Neuronal stem cell (in vitro differentiated cells): Measurements from ENCODE around the gene PCDHGA12.
A peak's percentile ranks its signal among the peaks of the same experiment; 100 is the strongest.

ENCODE experiments used
- DNase-seq: peaks from one replicate; pipeline ENCODE4 v3.0.0-alpha.2; 2013; ENCODE audit warnings: low spot score
- H2AFZ ChIP-seq: one replicate; pipeline ENCODE4 v1.6.1; 2013; ENCODE audit warnings: mild to moderate bottlenecking, low read length, inconsistent platforms
- H2AK5ac ChIP-seq: 2 replicates; pipeline ENCODE4 v1.6.1; 2013; ENCODE audit warnings: low read depth, mild to moderate bottlenecking, inconsistent platforms, low read length, moderate library complexity, mixed read lengths
- H2BK120ac ChIP-seq: 2 replicates; pipeline ENCODE4 v1.6.1; 2013; ENCODE audit warnings: low read depth, mild to moderate bottlenecking, inconsistent platforms, low read length, moderate library complexity, mixed read lengths
- H2BK12ac ChIP-seq: one replicate; pipeline ENCODE4 v1.6.1; 2013; ENCODE audit warnings: low read length, inconsistent platforms
- H2BK15ac ChIP-seq: 2 replicates; pipeline ENCODE4 v1.6.1; 2013; ENCODE audit warnings: mild to moderate bottlenecking, low read length, inconsistent platforms, mixed read lengths
- H2BK5ac ChIP-seq: one replicate; pipeline ENCODE4 v1.6.1; 2013; ENCODE audit warnings: inconsistent platforms, mild to moderate bottlenecking, low read length, moderate library complexity
- H3K14ac ChIP-seq: one replicate; pipeline ENCODE4 v1.6.1; 2013; ENCODE audit warnings: low read length, inconsistent platforms
- H3K18ac ChIP-seq: 2 replicates; pipeline ENCODE4 v1.6.1; 2013; ENCODE audit warnings: low read length, inconsistent platforms
- H3K23ac ChIP-seq: 2 replicates; pipeline ENCODE4 v1.6.1; 2013; ENCODE audit warnings: low read depth, mild to moderate bottlenecking, mixed read lengths, low read length, inconsistent platforms; ENCODE audit not compliant: poor library complexity
- H3K27ac ChIP-seq: replicated peaks from 3 replicates; pipeline ENCODE4 v1.5.1; 2013; ENCODE audit warnings: low read length, inconsistent platforms
- H3K27me3 ChIP-seq, 3 experiments: 2 replicates each; pipeline ENCODE4 v1.6.1; 2013; ENCODE audit warnings: low read length in 3 of 3, mild to moderate bottlenecking in 2 of 3, inconsistent platforms in 1 of 3, low read depth in 1 of 3, mixed read lengths in 1 of 3, moderate library complexity in 1 of 3; ENCODE audit not compliant: control insufficient read depth in 3 of 3, insufficient read depth in 3 of 3
- H3K36me3 ChIP-seq, 2 donors: replicated peaks in 1 of 2; 2 replicates each; pipeline ENCODE4 v1.6.1; 2013; ENCODE audit warnings: low read length in 2 of 2; ENCODE audit not compliant: control insufficient read depth in 2 of 2, insufficient read depth in 2 of 2
- H3K4ac ChIP-seq: 2 replicates; pipeline ENCODE4 v1.6.1; 2013; ENCODE audit warnings: inconsistent platforms, mild to moderate bottlenecking, low read length, moderate library complexity
- H3K4me1 ChIP-seq, 2 donors: 1 replicate in 1 of 2; 2 replicates in 1 of 2; pipeline ENCODE4 v1.6.1; 2013; ENCODE audit warnings: low read length in 2 of 2, low read depth in 1 of 2; ENCODE audit not compliant: control insufficient read depth in 2 of 2, insufficient read depth in 1 of 2
- H3K4me2 ChIP-seq: one replicate; pipeline ENCODE4 v1.6.1; 2013; ENCODE audit warnings: mild to moderate bottlenecking, low read length, inconsistent platforms; ENCODE audit not compliant: insufficient read depth, poor library complexity, severe bottlenecking
- H3K4me3 ChIP-seq, 2 donors: 2 replicates each; pipeline ENCODE4 v1.5.1; 2013; ENCODE audit warnings: low read length in 2 of 2, mild to moderate bottlenecking in 2 of 2, inconsistent platforms in 1 of 2, moderate library complexity in 1 of 2
- H3K79me1 ChIP-seq: one replicate; pipeline ENCODE4 v1.6.1; 2013; ENCODE audit warnings: low read depth, mild to moderate bottlenecking, inconsistent platforms, low read length, moderate library complexity
- H3K9ac ChIP-seq: one replicate; pipeline ENCODE4 v1.6.1; 2013; ENCODE audit warnings: mild to moderate bottlenecking, low read depth, low read length, inconsistent platforms; ENCODE audit not compliant: poor library complexity
- H3K9me3 ChIP-seq, 2 donors: replicated peaks in 1 of 2; 2 replicates each; pipeline versions ENCODE3 to v1.6.1; 2013; ENCODE audit warnings: low read length in 2 of 2, mild to moderate bottlenecking in 2 of 2, inconsistent platforms in 1 of 2, low read depth in 1 of 2, mixed read lengths in 1 of 2, moderate library complexity in 1 of 2; ENCODE audit not compliant: control insufficient read depth in 2 of 2, insufficient read depth in 1 of 2
- H4K8ac ChIP-seq: one replicate; pipeline ENCODE4 v1.6.1; 2013; ENCODE audit warnings: low read depth, mild to moderate bottlenecking, inconsistent platforms, low read length, moderate library complexity
- H4K91ac ChIP-seq: one replicate; pipeline ENCODE4 v1.6.1; 2013; ENCODE audit warnings: low read length, low read depth, mild to moderate bottlenecking, inconsistent platforms; ENCODE audit not compliant: poor library complexity
- WGBS, 2 donors: extraction: QIAGEN DNeasy Blood & Tissue Kit; methylation state at CpG; one replicate each; pipeline ENCODE4 v1.1.7; 2013; ENCODE audit warnings: missing lambda C conversion rate in 2 of 2, mixed read lengths in 1 of 2; ENCODE audit not compliant: insufficient read length in 2 of 2, insufficient replicate concordance in 1 of 2; ENCODE audit errors: extremely low coverage in 2 of 2; 5-methylcytosine and 5-hydroxymethylcytosine counted together

The PCDHGA12 gene

DNA sequence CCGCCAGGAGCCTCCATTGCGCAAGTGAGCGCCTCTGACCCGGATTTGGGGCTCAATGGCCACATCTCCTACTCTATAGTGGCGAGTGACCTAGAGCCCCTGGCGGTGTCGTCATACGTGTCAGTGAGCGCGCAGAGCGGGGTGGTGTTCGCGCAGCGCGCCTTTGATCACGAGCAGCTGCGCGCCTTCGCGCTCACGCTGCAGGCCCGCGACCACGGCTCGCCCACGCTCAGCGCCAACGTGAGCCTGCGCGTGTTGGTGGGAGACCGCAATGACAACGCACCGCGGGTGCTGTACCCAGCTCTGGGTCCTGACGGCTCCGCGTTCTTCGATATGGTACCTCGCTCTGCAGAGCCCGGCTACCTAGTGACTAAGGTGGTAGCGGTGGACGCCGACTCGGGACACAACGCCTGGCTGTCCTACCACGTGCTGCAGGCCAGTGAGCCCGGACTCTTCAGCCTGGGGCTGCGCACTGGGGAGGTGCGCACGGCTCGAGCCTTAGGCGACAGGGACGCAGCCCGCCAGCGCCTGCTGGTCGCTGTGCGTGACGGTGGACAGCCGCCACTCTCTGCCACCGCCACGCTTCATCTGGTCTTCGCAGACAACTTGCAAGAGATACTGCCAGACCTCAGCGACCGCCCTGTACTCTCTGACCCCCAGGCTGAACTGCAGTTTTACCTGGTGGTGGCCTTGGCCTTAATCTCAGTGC lies 20.6 kb upstream of the PCDHGA12 start:
- no CpG with 5 or more reads among the region's 64 CpGs for WGBS, 2 donors
- H3K27ac ChIP-seq = no peak overlapping the region
- no peak overlapping the region for H3K18ac ChIP-seq
- H2BK12ac ChIP-seq = no peak overlapping the region
- H2AFZ ChIP-seq = no peak overlapping the region
- no peak overlapping the region for H4K8ac ChIP-seq
- no peak overlapping the region for H2BK120ac ChIP-seq
- H2BK15ac ChIP-seq = no peak overlapping the region
- no peak overlapping the region for H2BK5ac ChIP-seq
- H3K14ac ChIP-seq = no peak overlapping the region
- no peak overlapping the region for H2AK5ac ChIP-seq
- no peaks in the 10 kb centered on the region for H3K4me1 ChIP-seq
- no peak overlapping the region for H3K4me2 ChIP-seq
- peaks cover 17 to 35% of the 10 kb centered on the region in 2 donors for H3K36me3 ChIP-seq
- H4K91ac ChIP-seq = no peak overlapping the region
- H3K23ac ChIP-seq = no peak overlapping the region
- DNase-seq = no peak
- H3K4me3 ChIP-seq = no peak overlapping the region
- no peaks in the 10 kb centered on the region for H3K79me1 ChIP-seq
- peaks cover 51 to 93% of the 10 kb centered on the region in 2 donors for H3K9me3 ChIP-seq
- no peak overlapping the region for H3K4ac ChIP-seq
- H3K9ac ChIP-seq = no peak overlapping the region
- no peaks in the 10 kb centered on the region for H3K27me3 ChIP-seq

DNA sequence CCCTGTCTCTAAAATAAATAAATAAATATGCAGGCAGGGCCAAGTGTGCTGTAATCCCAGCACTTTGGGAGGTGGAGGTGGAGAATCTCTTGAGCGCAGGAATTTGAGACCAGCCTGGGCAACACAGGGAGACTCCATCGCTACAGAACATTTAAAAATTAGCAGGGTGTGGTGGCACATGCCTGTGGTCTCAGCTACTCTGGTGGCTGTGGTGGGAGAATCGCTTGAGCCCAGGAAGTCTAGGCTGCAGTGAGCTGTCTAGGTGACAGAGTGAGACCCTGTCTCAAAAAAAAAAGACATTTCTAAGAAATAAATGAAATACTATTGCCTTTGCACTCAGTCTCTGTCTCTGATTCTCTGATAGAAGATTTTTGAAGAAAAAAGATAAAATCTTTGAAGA lies 18.7 kb upstream of the PCDHGA12 start:
- Histone ChIP-seq H2BK12ac (no peak overlapping the region), H3K4me3 (no peak overlapping the region)

DNA sequence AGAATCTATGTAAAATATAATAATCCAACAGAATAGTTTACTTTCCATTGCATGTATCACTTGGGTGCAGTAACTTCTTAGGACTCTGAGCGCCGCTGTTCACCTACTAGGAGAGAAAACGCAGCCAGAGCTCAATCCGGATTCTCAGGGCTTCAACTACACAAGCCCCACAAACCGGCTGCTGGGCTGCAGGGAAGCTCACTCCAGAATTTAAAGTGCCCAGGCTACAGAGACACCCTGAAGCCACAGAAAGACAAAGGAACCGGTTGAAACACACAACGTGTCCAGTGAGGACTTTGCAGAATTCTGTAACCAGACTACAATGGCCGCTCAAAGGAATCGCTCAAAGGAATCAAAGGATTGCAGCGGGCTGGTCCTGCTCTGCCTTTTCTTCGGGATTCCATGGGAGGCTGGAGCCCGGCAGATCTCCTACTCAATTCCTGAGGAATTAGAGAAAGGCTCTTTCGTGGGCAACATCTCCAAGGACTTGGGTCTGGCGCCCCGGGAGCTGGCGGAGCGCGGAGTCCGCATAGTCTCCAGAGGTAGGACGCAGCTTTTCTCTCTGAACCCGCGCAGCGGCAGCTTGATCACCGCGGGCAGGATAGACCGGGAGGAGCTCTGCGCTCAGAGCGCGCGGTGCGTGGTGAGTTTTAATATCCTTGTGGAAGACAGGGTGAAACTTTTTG lies 17.3 kb upstream of the PCDHGA12 start, which contains the start of gene PCDHGA10:
Gene PCDHGA10, plus strand, starts transcription at position 134 of the 686 bp plus-strand sequence. Its CDS starts 189 bp downstream, at position 323.
- peaks cover 49 to 96% of the 10 kb centered on the region in 2 donors for H3K9me3 ChIP-seq
- H2AK5ac ChIP-seq = no peak within 1 kb of the TSS
- H3K4ac ChIP-seq = no peak within 1 kb of the TSS
- no peaks in the 10 kb centered on the region for H3K79me1 ChIP-seq
- H3K18ac ChIP-seq = no peak within 1 kb of the TSS
- peak; percentile 18 for DNase-seq
- H2BK120ac ChIP-seq = no peak within 1 kb of the TSS
- H3K27me3 ChIP-seq = no peaks in the 10 kb centered on the region
- no peak within 1 kb of the TSS for H3K27ac ChIP-seq
- H2BK5ac ChIP-seq = no peak within 1 kb of the TSS
- H2BK15ac ChIP-seq = no peak within 1 kb of the TSS
- no peak within 1 kb of the TSS for H2BK12ac ChIP-seq
- H3K4me3 ChIP-seq = peak within 1 kb of the TSS; percentile 49 to 70
- H3K4me2 ChIP-seq = no peak within 1 kb of the TSS
- WGBS, 2 donors = no CpG with 5 or more reads among the region's 31 CpGs
- no peak within 1 kb of the TSS for H3K23ac ChIP-seq
- H2AFZ ChIP-seq = peak within 1 kb of the TSS; percentile 75
- H3K4me1 ChIP-seq = no peaks in the 10 kb centered on the region
- no peak within 1 kb of the TSS for H4K91ac ChIP-seq
- no peak within 1 kb of the TSS for H3K14ac ChIP-seq
- H3K9ac ChIP-seq = no peak within 1 kb of the TSS
- no peak within 1 kb of the TSS for H4K8ac ChIP-seq
- peaks cover 18 to 51% of the 10 kb centered on the region in 2 donors for H3K36me3 ChIP-seq

More for the DNA sequence above, 18.7 kb upstream of the PCDHGA12 start:
- no peaks in the 10 kb centered on the region for H3K79me1 ChIP-seq
- H3K27me3 ChIP-seq = no peaks in the 10 kb centered on the region
- no peak overlapping the region for H2AK5ac ChIP-seq
- DNase-seq = no peak
- H2BK120ac ChIP-seq = no peak overlapping the region
- no peaks in the 10 kb centered on the region for H3K4me1 ChIP-seq
- no peak overlapping the region for H3K4me2 ChIP-seq
- no peak overlapping the region for H2BK5ac ChIP-seq
- no peak overlapping the region for H3K23ac ChIP-seq
- no peak overlapping the region for H2BK15ac ChIP-seq
- H3K36me3 ChIP-seq = peaks cover 18 to 44% of the 10 kb centered on the region in 2 donors
- WGBS, 2 donors = no CpG with 5 or more reads among the region's 3 CpGs
- H3K9ac ChIP-seq = no peak overlapping the region
- H3K14ac ChIP-seq = no peak overlapping the region
- no peak overlapping the region for H4K91ac ChIP-seq
- no peak overlapping the region for H4K8ac ChIP-seq
- H3K4ac ChIP-seq = no peak overlapping the region
- no peak overlapping the region for H3K27ac ChIP-seq
- peaks cover 49 to 93% of the 10 kb centered on the region in 2 donors for H3K9me3 ChIP-seq
- H2AFZ ChIP-seq = no peak overlapping the region
- no peak overlapping the region for H3K18ac ChIP-seq

DNA sequence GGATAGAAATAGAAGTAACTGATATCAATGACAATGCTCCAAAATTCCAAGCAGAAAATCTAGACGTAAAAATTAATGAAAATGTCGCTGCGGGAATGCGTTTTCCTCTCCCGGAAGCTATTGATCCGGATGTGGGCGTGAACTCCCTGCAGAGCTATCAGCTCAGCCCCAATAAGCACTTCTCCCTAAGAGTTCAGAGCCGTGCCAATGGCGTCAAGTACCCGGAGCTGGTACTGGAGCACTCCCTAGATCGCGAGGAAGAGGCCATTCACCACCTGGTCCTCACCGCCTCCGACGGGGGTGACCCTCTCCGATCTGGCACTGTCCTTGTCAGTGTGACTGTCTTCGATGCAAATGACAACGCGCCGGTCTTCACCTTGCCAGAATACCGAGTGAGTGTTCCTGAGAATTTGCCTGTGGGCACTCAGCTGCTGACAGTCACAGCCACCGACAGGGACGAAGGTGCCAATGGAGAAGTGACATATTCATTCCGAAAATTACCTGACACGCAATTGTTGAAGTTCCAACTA lies 16.7 kb upstream of the PCDHGA12 start:
- Histone ChIP-seq H3K79me1 (no peaks in the 10 kb centered on the region), H3K27ac (no peak overlapping the region), H3K4me2 (no peak overlapping the region), H2AFZ (peak overlapping the region; percentile 75), H2AK5ac (no peak overlapping the region), H3K4me1 (no peaks in the 10 kb centered on the region), H2BK15ac (no peak overlapping the region), H3K4ac (no peak overlapping the region), H3K9ac (no peak overlapping the region), H3K14ac (no peak overlapping the region), H4K8ac (no peak overlapping the region), H3K18ac (no peak overlapping the region), H2BK120ac (no peak overlapping the region), H3K23ac (no peak overlapping the region), H2BK12ac (no peak overlapping the region), H3K27me3 (no peaks in the 10 kb centered on the region), H3K9me3 (peaks cover 54 to 96% of the 10 kb centered on the region in 2 donors), H3K36me3 (peaks cover 21 to 53% of the 10 kb centered on the region in 2 donors), H3K4me3 (peak overlapping the region; percentile 49 to 70), H4K91ac (no peak overlapping the region), H2BK5ac (no peak overlapping the region)
- DNase-seq = no peak
- WGBS, 2 donors = no CpG with 5 or more reads among the region's 25 CpGs
